Mucosa of rectum (tissue), 2 donors: Measurements from ENCODE around the gene SMARCAL1.
A peak's percentile ranks its signal among the peaks of the same experiment; 100 is the strongest.

Experiments used
- H3K27ac ChIP-seq, 2 donors: one replicate each; pipeline ENCODE4 v1.7.0; 2013; ENCODE audit warnings: inconsistent platforms in 2 of 2, low read depth in 2 of 2, low read length in 2 of 2
- H3K27me3 ChIP-seq, 2 donors: one replicate each; pipeline ENCODE4 v1.7.0; 2013; ENCODE audit warnings: low read length in 2 of 2; ENCODE audit not compliant: control insufficient read depth in 2 of 2, insufficient read depth in 2 of 2
- H3K36me3 ChIP-seq, 2 donors: one replicate each; pipeline ENCODE4 v1.7.0; 2013; ENCODE audit warnings: low read length in 2 of 2; ENCODE audit not compliant: control insufficient read depth in 2 of 2, insufficient read depth in 2 of 2
- H3K4me1 ChIP-seq, 2 donors: one replicate each; pipeline ENCODE4 v1.7.0; 2013; ENCODE audit warnings: low read length in 2 of 2, mild to moderate bottlenecking in 1 of 2; ENCODE audit not compliant: control insufficient read depth in 2 of 2, insufficient read depth in 2 of 2
- H3K4me3 ChIP-seq, 2 donors: one replicate each; pipeline ENCODE4 v1.7.0; 2013; ENCODE audit warnings: low read length in 2 of 2
- H3K9ac ChIP-seq, 2 donors: one replicate each; pipeline ENCODE4 v1.7.0; 2013; ENCODE audit warnings: low read length in 2 of 2, low read depth in 1 of 2, mild to moderate bottlenecking in 1 of 2
- H3K9me3 ChIP-seq, 2 donors: one replicate each; pipeline ENCODE4 v1.7.0; 2013; ENCODE audit warnings: low read length in 2 of 2; ENCODE audit not compliant: control insufficient read depth in 2 of 2
- donor health status: healthy.
- donor health status: Normal muscosa, but diverticular disease.

Gene SMARCAL1

DNA sequence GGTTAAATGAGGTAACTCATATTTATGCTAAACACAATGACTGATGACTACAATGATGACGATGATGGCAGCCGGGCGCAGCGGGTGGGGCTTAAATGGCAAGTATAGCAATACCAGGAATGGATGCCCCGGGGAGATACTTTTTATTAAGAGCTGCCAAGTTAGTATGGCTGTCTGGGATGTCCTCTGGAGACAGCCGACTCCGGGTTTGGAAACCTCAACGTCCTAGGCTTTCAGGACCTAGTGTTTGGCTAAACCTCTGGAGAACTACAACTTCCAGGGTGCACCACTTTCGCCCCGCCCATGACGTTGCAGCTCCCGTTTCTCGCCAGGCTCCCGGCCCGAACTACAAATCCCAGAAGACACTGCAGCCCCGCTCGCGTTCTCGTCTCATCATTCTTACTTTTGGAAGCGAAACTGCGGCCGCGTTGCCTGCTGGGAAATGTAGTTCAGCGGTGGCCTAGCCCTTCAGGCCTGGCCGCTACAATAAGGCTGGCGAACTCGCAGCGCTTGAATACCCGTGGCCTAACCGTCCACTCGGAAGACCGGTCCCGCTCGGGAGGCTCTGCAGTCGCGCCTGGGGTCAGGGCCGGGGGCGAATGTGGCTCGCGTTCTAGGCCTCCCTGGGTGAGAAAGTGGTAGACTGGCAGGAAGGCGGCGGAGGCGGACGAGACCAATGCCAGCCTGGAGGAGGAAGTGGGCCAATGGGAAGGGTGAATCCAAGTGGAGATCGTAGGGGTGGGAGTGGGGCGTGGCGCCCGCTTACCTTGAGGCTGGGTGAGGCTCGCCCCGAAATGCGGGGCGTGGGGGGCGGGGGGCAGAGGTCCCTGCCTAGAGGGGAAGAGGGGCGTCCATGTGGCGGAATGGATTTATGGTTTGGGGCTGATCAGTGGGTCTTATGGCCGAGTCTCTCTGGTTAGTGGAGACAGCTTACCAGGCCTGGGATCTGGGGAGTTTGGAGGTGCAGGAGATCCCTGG lies at the start of gene SMARCAL1:
SMARCAL1 (plus strand) TSS at position 463 of the 978 bp plus-strand sequence. CDS start 2,221 bp downstream, outside the sequence.
- Histone ChIP-seq H3K36me3 (peaks cover 19 to 21% of the 10 kb centered on the region in 2 donors), H3K27ac (peak within 1 kb of the TSS; percentile 95 to 97), H3K27me3 (peaks cover 0 to 2% of the 10 kb centered on the region in 2 donors), H3K9ac (peak within 1 kb of the TSS; percentile 95 to 96), H3K4me1 (no peaks in the 10 kb centered on the region), H3K4me3 (peak within 1 kb of the TSS; percentile 92 to 98), H3K9me3 (no peaks in the 10 kb centered on the region)

DNA sequence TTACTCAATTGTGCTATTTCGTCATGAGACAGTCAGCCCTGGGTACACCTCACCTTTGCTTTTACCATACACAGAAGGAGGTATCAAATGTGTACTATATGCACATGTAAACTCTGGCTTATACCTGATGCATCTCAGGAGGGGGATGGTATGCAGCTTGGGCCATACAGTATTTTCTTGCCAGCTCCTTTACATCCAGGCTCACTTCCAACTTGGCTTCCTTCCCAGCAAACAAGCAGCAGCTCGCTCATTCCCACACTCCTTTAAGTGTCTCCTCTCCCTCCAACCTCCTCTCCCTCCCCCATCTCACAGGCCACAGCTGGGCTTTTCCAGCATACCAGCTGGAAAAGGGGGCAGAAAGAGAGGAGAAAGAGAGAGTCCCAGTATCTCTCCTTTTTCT lies 49.6 kb upstream of the SMARCAL1 start:
- no peaks in the 10 kb centered on the region for H3K9me3 ChIP-seq
- peaks cover 0 to 3% of the 10 kb centered on the region in 2 donors for H3K27me3 ChIP-seq
- no peaks in the 10 kb centered on the region for H3K36me3 ChIP-seq
- no peak overlapping the region for H3K4me3 ChIP-seq
- no peaks in the 10 kb centered on the region for H3K4me1 ChIP-seq
- H3K27ac ChIP-seq = no peak overlapping the region
- no peak overlapping the region for H3K9ac ChIP-seq

DNA sequence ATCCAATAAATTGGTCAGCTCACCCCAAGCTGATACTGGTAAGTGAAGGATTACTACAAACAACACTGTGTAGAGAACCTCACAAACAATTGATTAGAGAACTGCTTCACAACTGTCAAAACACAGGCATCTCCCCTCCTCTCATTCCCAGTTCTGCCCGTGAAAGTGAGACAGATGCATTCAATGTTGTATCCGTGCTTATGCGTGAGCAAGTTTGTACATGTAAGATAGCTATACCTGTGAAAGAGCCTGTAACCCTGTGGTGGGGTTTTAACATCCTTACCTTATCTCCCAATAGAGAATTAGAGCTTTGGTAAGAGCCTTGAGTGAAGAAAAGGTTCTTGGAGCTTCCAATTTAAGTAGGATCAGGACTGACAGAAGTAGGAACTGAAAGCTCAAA lies 49.1 kb upstream of the SMARCAL1 start:
- no peak overlapping the region for H3K9ac ChIP-seq
- peaks cover under 1 to 3% of the 10 kb centered on the region in 2 donors for H3K27me3 ChIP-seq
- no peaks in the 10 kb centered on the region for H3K4me1 ChIP-seq
- H3K27ac ChIP-seq = no peak overlapping the region
- no peaks in the 10 kb centered on the region for H3K9me3 ChIP-seq
- no peaks in the 10 kb centered on the region for H3K36me3 ChIP-seq
- H3K4me3 ChIP-seq = no peak overlapping the region

DNA sequence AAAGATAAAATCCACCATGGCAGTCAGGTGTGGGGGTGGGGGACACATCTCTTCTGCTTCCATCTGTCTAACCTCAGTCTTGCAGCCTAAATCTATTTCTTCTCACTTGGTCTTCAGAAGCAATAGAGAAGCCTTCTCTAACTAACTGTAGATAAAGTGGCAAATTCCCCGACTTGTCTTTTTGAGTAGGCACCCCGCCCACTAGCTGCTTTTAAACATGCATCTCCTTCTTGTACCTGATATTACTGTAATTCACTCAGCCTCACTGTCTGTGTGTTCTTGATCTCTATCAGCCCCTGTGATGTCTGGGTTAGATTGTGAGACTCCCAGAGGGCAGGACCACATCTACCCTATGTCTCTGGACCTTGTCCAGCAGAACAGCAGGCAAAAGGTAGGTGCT lies 46.8 kb upstream of the SMARCAL1 start:
- peaks cover 11 to 13% of the 10 kb centered on the region in 2 donors for H3K27me3 ChIP-seq
- no peaks in the 10 kb centered on the region for H3K4me1 ChIP-seq
- H3K36me3 ChIP-seq = no peaks in the 10 kb centered on the region
- H3K9ac ChIP-seq = no peak overlapping the region
- no peaks in the 10 kb centered on the region for H3K9me3 ChIP-seq
- H3K27ac ChIP-seq = no peak overlapping the region
- no peak overlapping the region for H3K4me3 ChIP-seq

DNA sequence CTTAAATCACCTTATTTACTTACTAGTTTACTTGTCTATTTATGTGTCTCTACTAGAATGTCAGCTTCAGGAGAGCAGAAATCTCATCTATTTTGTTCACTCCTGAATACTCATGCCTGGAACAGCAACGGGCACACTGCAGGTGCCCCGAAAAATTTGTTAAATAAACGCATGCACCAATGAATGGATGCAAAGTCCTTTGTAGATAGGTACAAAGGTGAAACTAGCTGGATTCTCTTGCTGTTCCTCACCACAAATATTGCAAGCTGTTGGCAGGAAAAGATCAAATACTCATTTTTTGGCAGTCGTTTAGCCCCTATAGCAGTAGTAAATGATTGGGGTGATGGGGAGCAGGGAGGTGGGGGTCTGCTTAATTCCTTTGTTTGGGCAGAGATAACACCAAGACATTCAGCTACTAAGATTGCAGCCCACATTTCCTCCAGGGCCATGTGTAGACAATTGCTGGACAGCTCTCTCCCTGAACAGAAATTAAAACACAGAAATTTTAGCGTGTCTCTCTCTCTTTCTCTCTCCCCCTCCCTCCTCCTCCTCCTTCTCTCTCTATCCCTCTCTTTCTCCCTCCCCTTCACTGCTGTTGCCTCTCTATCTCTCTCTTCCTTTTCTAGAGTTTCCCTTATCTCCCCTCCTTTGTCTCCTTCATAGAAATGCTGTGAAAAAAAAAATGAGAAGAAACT lies 45.4 kb upstream of the SMARCAL1 start:
- no peak overlapping the region for H3K4me3 ChIP-seq
- no peak overlapping the region for H3K9ac ChIP-seq
- no peak overlapping the region for H3K27ac ChIP-seq

DNA sequence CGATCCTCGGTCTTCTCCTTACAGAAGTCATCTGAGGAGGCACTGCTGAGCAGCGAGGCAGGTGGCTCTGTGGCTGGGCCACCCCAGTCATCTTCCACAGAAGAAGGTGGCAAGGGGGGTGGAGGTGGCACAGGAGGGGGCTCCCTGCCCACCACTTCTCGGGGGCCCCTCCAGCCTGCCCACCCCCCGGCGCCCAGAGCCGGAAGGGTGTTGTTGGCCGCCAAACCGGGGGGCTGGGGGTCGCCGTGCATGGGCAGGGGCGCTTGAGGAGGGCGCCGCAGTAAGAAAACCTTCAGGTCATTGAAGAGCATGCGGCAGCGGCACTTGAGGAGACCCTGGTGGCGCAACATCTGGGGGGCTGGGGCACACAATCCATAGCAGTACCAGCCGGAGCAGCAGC lies 42.5 kb upstream of the SMARCAL1 start:
- Histone ChIP-seq H3K27me3 (peaks cover 29 to 34% of the 10 kb centered on the region in 2 donors), H3K36me3 (no peaks in the 10 kb centered on the region), H3K27ac (no peak overlapping the region), H3K9ac (no peak overlapping the region), H3K9me3 (no peaks in the 10 kb centered on the region), H3K4me1 (no peaks in the 10 kb centered on the region), H3K4me3 (no peak overlapping the region)

More for the DNA sequence above, 45.4 kb upstream of the SMARCAL1 start:
- Histone ChIP-seq H3K36me3 (no peaks in the 10 kb centered on the region), H3K27me3 (peaks cover 20 to 21% of the 10 kb centered on the region in 2 donors), H3K4me1 (no peaks in the 10 kb centered on the region), H3K9me3 (no peaks in the 10 kb centered on the region)

DNA sequence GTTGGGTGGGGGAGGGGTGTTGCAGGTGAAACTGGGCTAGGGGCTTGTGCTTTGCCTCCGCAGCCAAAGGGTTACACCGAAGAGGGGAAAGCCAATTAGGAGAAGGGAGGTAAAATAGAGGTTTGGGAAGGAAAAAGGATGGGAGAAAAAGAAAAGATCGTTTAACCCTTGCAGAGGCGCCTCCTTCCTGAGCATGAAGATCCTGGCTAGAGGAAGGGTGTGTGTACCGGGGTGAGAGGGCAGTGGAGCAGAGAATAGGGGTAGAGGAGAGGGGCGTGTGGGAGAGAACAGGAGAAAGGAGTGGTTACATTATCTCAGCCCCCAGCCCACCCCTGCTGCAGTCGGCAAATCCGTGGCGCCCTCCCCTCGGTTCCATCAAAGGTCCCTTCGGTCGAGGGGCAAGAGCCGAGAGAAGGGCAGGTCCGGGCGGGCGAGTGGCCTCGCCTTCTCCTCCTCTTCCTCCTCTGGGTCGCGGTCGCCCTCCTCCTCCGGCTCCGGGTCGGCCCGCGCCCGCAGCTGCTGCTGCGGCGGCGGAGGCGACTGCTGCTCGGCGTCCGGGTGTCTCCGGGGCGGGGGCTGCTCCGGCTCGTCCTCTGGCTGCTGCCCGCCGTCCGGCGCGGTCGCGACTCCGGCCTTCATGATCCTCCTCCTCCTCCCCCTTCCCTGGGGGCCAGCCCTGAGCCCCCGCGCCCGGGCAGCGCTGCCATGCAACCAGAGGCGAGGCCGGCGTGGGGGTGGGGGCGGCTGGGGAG lies 41.1 kb upstream of the SMARCAL1 start:
- Histone ChIP-seq H3K27ac (no peak overlapping the region), H3K4me3 (no peak overlapping the region), H3K27me3 (peaks cover 29 to 30% of the 10 kb centered on the region in 2 donors), H3K9me3 (no peaks in the 10 kb centered on the region), H3K9ac (no peak overlapping the region), H3K4me1 (no peaks in the 10 kb centered on the region), H3K36me3 (no peaks in the 10 kb centered on the region)

DNA sequence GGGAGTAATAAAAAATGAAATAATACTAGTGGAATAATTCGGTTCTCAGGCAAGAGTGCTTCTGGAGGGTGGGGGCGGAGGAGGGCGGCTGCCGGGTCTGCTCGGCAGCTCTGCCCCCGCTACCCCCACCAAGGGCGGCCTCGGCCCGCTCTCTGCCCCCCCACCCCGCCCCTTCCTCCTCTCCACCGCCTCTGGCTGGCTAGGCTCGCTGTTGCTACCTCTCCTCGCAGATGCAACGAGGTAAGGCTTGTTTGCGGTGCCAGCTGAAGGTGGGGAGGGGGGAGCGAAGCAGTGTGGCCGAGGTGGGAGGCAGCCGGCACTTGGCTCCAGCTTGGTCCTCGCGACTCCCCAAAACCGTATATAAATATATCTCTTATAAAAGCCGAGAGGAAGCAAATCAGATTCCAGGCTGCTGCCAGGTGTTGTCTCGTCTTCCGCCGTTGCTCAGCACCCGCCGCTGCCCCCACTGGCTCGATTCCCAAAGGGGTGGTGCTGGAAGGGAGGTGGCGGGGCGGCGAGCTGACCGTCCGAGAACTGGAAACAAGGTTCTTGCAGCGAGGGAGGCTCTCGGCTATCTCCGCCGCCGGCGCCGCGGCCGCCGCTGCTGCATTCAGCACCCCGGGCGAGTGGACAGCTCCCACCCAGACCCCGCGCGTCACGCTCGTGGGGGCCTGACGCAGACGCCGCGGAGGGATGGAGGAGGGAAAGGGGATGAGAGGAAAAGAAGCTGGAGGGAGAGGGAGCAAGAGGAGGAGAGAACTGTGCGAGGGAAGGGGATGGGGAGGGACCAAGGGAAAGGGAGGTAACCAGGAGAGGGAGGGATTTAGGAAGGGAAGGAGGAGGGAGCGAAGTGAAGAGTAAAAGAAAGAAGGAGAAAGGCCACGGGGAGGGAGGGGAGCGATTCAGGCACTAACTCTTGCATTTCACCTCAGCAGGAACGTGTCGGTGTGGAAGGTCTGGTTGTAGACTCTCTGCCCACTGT lies 40.3 kb upstream of the SMARCAL1 start, which contains the start of gene MARCHF4:
MARCHF4 (minus strand) TSS at position 763 of the 982 bp plus-strand sequence. CDS start 2,223 bp downstream, outside the sequence.
- Histone ChIP-seq H3K9me3 (no peaks in the 10 kb centered on the region), H3K4me1 (no peaks in the 10 kb centered on the region), H3K9ac (no peak within 1 kb of the TSS), H3K27ac (no peak within 1 kb of the TSS), H3K4me3 (no peak within 1 kb of the TSS), H3K27me3 (peaks cover 29 to 30% of the 10 kb centered on the region in 2 donors), H3K36me3 (no peaks in the 10 kb centered on the region)

DNA sequence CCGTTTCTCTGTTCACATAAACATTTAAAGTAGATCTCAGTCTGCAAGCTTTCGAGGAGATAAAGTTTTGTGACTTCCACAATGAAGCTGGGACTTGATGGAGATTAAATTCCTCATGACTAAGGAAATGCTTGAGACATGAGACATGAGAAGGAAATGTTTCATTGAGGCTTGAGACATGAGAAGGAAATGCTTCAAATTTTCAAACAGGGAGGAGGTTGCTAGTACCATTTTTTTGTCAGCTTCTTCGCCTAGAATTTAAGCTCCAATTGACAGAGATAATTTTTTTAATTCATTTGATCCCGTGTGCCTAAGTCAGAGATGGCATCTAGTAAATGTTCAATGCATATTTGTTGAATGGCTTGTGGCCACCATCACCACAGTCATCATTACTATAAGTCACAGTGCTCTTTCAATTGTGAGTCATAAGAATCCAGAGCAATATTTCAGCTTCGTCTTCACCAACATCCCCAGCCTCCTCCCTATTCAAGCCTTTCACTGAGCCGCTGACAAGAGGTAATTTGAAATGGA lies 39.5 kb upstream of the SMARCAL1 start:
- Histone ChIP-seq H3K36me3 (no peaks in the 10 kb centered on the region), H3K4me1 (no peaks in the 10 kb centered on the region), H3K9me3 (no peaks in the 10 kb centered on the region), H3K4me3 (no peak overlapping the region), H3K9ac (no peak overlapping the region), H3K27ac (no peak overlapping the region), H3K27me3 (peaks cover 29 to 30% of the 10 kb centered on the region in 2 donors)
